ENCODE data around the gene NTRK2.

GRCh38 chr9:84831377-84831776 lies 161.8 kb downstream of the NTRK2 start:
- no peak for TF ChIP-seq CTCF (IDR thresholded peaks at IDR 0.05)
- no peak for TF ChIP-seq POLR2A (IDR thresholded peaks at IDR 0.05)
